Neural crest cell (in vitro differentiated cells): Measurements from ENCODE around the gene SLC10A6. TPM values are rescaled to one million over a fixed set of nuclear protein-coding genes. Genes with fewer than 3 reads are reported as not detected.
A peak's percentile ranks its signal among the peaks of the same experiment; 100 is the strongest.

Experiments
- DNase-seq: peaks from one replicate; pipeline ENCODE4 v3.0.0; 2021; ENCODE audit warnings: low read depth, mixed read lengths, low spot score
- H3K27ac Mint-ChIP-seq: one replicate; pipeline ENCODE4 v1.8.0; 2021; ENCODE audit warnings: mild to moderate bottlenecking, mixed read lengths; ENCODE audit not compliant: unreplicated experiment
- H3K27me3 Mint-ChIP-seq: 2 replicates; pipeline ENCODE4 v1.8.0; 2021; ENCODE audit warnings: low read depth, mild to moderate bottlenecking, mixed read lengths
- H3K36me3 Mint-ChIP-seq: 2 replicates; pipeline ENCODE4 v1.8.0; 2021; ENCODE audit warnings: low read depth, mild to moderate bottlenecking, mixed read lengths
- H3K4me1 Mint-ChIP-seq: 2 replicates; pipeline ENCODE4 v1.8.0; 2021; ENCODE audit warnings: mixed read lengths
- H3K4me3 Mint-ChIP-seq: one replicate; pipeline ENCODE4 v1.8.0; 2021; ENCODE audit warnings: mild to moderate bottlenecking, mixed read lengths
- H3K9me3 Mint-ChIP-seq: 2 replicates; pipeline ENCODE4 v1.8.0; 2021; ENCODE audit warnings: mixed read lengths
- CTCF ChIP-seq: fragments of 200-600 bp; sonication (generic); conservative IDR thresholded peaks from 2 replicates; pipeline ENCODE4 v1.5.0; 2021; ENCODE audit warnings: antibody characterized with exemption, mild to moderate bottlenecking
- long read RNA-seq: library from polyadenylated mRNA; unstranded; transcript quantifications from one replicate; pipeline ENCODE4 v2.0.0, GENCODE V29; 2020
- total RNA-seq: library from RNA; stranded (reverse); gene quantifications from 2 replicates; pipeline ENCODE4 v1.2.1, GENCODE V29; 2021

SLC10A6 gene
- total RNA-seq = not detected in 2 replicates
- long read RNA-seq = 0 reads

GRCh38 chr4:86848732-86849619, at the start of gene SLC10A6:
TSS of gene SLC10A6 (minus strand) at chr4:86849384. CDS start at chr4:86849115, 269 bp downstream.
- Mint-ChIP-seq H3K36me3 (no peaks in the 10 kb centered on the region), H3K9me3 (peaks cover 6% of the 10 kb centered on the region), H3K4me3 (no peak within 1 kb of the TSS), H3K4me1 (peaks cover 4% of the 10 kb centered on the region), H3K27ac (peak within 1 kb of the TSS; percentile 86), H3K27me3 (no peaks in the 10 kb centered on the region)
- TF ChIP-seq CTCF = no peak
- no peak for DNase-seq

DNA sequence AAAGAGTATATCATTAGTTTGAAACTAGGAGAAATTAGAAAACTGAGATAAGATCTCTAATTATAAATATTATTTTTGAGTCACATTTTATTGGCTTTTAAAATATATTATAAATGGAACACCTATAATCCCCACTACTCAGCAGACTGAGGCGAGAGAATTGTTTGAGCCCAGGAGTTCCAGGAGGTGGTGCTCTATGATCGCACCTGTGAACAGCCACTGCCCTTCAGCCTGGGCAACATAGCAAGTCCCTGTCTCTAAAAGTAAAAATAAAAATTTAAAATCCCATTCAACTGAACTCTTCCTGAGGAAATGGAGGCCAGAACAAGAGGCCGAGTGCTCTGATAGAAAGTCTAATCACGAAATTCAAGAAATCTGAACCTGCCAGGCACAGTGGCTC, 49.4 kb upstream of the SLC10A6 start:
- no peaks in the 10 kb centered on the region for H3K36me3 Mint-ChIP-seq
- H3K9me3 Mint-ChIP-seq = no peaks in the 10 kb centered on the region
- H3K4me1 Mint-ChIP-seq = no peaks in the 10 kb centered on the region
- H3K27ac Mint-ChIP-seq = no peak overlapping the region
- no peak for DNase-seq
- TF ChIP-seq CTCF = peak; percentile 44
- H3K4me3 Mint-ChIP-seq = no peak overlapping the region
- no peaks in the 10 kb centered on the region for H3K27me3 Mint-ChIP-seq

DNA sequence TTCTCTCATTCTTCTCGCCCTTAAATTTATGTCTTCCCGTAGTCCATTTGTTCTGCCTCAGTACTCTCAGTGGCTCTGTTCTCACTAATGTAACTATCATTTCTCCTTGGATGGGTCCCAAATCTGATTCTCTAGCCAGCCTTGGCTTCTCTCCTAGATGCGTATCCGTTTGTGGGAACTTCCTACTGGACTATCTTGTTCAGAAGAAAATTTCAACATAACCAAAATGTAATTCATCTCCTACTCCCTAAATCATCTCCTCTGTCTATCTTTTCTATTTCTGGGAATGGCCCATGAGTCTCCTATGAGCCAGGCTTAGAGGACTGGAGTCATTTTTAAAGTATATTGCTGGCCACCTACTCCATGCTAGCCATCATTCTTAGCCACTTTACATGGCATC, 47.4 kb upstream of the SLC10A6 start:
- H3K27ac Mint-ChIP-seq = no peak overlapping the region
- no peak overlapping the region for H3K4me3 Mint-ChIP-seq

DNA sequence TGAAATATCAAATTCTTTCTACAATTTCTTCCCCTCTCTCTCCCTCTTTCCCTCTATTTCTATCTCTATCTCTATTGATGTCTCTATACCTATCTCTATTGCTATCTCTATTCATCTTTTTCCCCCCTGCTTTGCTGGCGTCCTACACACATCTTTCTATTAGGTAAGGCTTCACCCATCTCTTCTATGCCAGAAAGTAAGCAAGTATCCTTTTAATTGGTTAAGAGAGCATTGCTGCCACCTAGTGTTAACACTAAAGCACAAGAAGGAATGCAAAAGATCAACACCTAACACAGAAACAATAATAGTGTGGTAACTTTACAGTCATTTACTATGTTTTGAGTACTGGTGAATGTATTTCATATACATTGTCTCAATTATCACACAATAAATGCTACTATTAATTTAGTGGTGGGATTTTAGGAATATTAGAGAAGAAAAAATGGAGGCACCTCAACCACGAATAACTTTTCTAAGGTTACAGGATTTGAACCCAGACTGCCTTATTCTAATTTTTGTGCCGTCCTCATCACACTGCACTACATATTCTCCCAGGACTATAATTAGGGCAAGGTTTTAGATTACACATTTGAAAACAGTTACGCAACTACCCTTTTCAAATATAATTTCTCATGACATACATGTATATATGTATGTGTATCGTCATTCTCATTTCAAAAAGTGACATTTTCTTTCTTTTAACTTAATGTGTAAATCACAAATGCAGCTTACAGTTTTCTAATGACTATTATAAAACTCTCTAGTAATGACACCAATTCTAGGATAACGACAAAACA, 46.7 kb upstream of the SLC10A6 start:
- DNase-seq = peak; percentile 18
- Mint-ChIP-seq H3K9me3 (no peaks in the 10 kb centered on the region), H3K4me1 (peaks cover 13% of the 10 kb centered on the region), H3K4me3 (no peak overlapping the region), H3K36me3 (no peaks in the 10 kb centered on the region), H3K27ac (no peak overlapping the region), H3K27me3 (no peaks in the 10 kb centered on the region)
- TF ChIP-seq CTCF = peak; percentile 90

More for the DNA sequence above, 47.4 kb upstream of the SLC10A6 start:
- Mint-ChIP-seq H3K9me3 (no peaks in the 10 kb centered on the region), H3K4me1 (peaks cover 10% of the 10 kb centered on the region), H3K36me3 (no peaks in the 10 kb centered on the region), H3K27me3 (no peaks in the 10 kb centered on the region)
- TF ChIP-seq CTCF = no peak
- DNase-seq = no peak

GRCh38 chr4:86894455-86894854, 45.3 kb upstream of the SLC10A6 start:
- no peaks in the 10 kb centered on the region for H3K36me3 Mint-ChIP-seq
- TF ChIP-seq CTCF = no peak
- no peak overlapping the region for H3K27ac Mint-ChIP-seq
- H3K27me3 Mint-ChIP-seq = no peaks in the 10 kb centered on the region
- no peaks in the 10 kb centered on the region for H3K9me3 Mint-ChIP-seq
- no peak overlapping the region for H3K4me3 Mint-ChIP-seq
- H3K4me1 Mint-ChIP-seq = peaks cover 13% of the 10 kb centered on the region
- DNase-seq = no peak
